Heart left ventricle (tissue), 16 donors: ENCODE data around the gene RUNX2. TPM values are rescaled to one million over a fixed set of nuclear protein-coding genes. Genes with fewer than 3 reads are reported as not detected.
"Not testable (repeated sequence)": the region's sequence is repeated elsewhere in the genome, so short reads cannot be mapped to it uniquely, and the experiment has no call there.

Experiments
- ATAC-seq, 4 donors: fragments of 200-7000 bp; cut with Tn5 transposase; one replicate each; pipeline ENCODE4 v1.9.1; 2020 to 2022; ENCODE audit warnings: moderate library complexity in 4 of 4, mild to moderate bottlenecking in 3 of 4, moderate number of reproducible peaks in 1 of 4
- DNase-seq, 5 donors: peaks; one replicate each; pipeline ENCODE4 v3.0.0-alpha.2; 2020
- H3K27ac ChIP-seq, 12 donors: fragments of 200-600 bp; sonication (generic) in 4 of 12; one replicate each; pipeline versions ENCODE4 v1.5.0 to v1.8.0; 2016 to 2022; ENCODE audit warnings: mild to moderate bottlenecking in 2 of 12
- H3K27me3 ChIP-seq, 9 donors: fragments of 200-600 bp; sonication (generic) in 2 of 9; one replicate each; pipeline versions ENCODE4 v1.5.1 to v1.8.0; 2016 to 2022; ENCODE audit warnings: mild to moderate bottlenecking in 3 of 9
- H3K36me3 ChIP-seq, 9 donors: fragments of 200-600 bp; sonication (generic) in 2 of 9; one replicate each; pipeline versions ENCODE4 v1.5.0 to v1.8.0; 2018 to 2022; ENCODE audit warnings: mild to moderate bottlenecking in 2 of 9
- H3K4me1 ChIP-seq, 12 donors: fragments of 200-600 bp; sonication (generic) in 4 of 12; one replicate each; pipeline versions ENCODE4 v1.5.0 to v1.8.0; 2016 to 2022; ENCODE audit warnings: mild to moderate bottlenecking in 3 of 12
- H3K4me3 ChIP-seq, 12 donors: fragments of 200-600 bp; sonication (generic) in 4 of 12; one replicate each; pipeline versions ENCODE4 v1.5.0 to v1.8.0; 2017 to 2022; ENCODE audit warnings: mild to moderate bottlenecking in 9 of 12, moderate library complexity in 4 of 12
- H3K9me3 ChIP-seq, 12 donors: fragments of 200-600 bp; sonication (generic) in 4 of 12; one replicate each; pipeline versions ENCODE4 v1.5.0 to v1.8.0; 2016 to 2022; ENCODE audit warnings: mild to moderate bottlenecking in 1 of 12
- CTCF ChIP-seq, 12 donors: fragments of 200-600 bp; sonication (generic) in 4 of 12; IDR thresholded peaks; one replicate each; pipeline versions ENCODE4 v1.5.0 to v1.8.0; 2018 to 2022; ENCODE audit warnings: antibody characterized with exemption in 12 of 12, mild to moderate bottlenecking in 5 of 12
- POLR2A ChIP-seq, 2 donors: fragments of 450-650 bp; IDR thresholded peaks; one replicate each; pipeline ENCODE4 v1.6.1; 2017; ENCODE audit warnings: antibody characterized with exemption in 2 of 2, mild to moderate bottlenecking in 2 of 2, moderate library complexity in 2 of 2
- WGBS, 4 donors: extraction: QIAGEN DNeasy Blood & Tissue Kit in 2 of 4; methylation state at CpG; one replicate each; pipeline versions ENCODE4 v1.1.5 to v1.1.7; 2013 to 2018; 5-methylcytosine and 5-hydroxymethylcytosine counted together
- intact Hi-C, 10 donors: fragments of 100-400 bp; cut with DNase I; formaldehyde crosslinking; loops; one replicate each; pipeline versions ENCODE4 v1.11.1 to v1.14.2; 2022
- long read RNA-seq, 3 donors: library from polyadenylated mRNA; unstranded; transcript quantifications; one replicate each; pipeline ENCODE4 v2.0.0, GENCODE V29; 2020 to 2021
- polyA plus RNA-seq, 2 donors: library from polyadenylated mRNA; stranded (reverse); fragments of 200-250 nt; gene quantifications; one replicate each; pipeline ENCODE4 v1.2.3, GENCODE V29; 2013
- total RNA-seq, 9 donors: library from RNA; depleted of rRNA in 2 of 9; stranded (reverse); fragments of >200 nt in 2 of 9; fragmentation: NEBNext Ultra II Directional in 3 of 9; extraction: Animal tissue kit (Norgen Biotek cat#: 25700) in 3 of 9; gene quantifications; one replicate each; pipeline versions ENCODE4 v1.1.0 to v1.2.4, GENCODE V29; 2016 to 2023
- donor health status: ischemic (EF 13 %, LVEDD 7.1; RV severe dilation, severe dysfunction).
- donor health status: healthy with polysubstance abuse.
- donor health status: DM: no; HTN: yes; CAD: no.
- donor health status: DM: no; HTN: no; CAD: no.
- donor health status: ischemic (EF 25% LVEDD 6.9; RV normal size, moderate dysfunction).
- donor health status: ischemic (EF 25% LVEDD 5.7; RV mildly dilated, moderate dysfunction).
- donor health status: healthy.
- donor health status: DM: yes; HTN: yes; CAD: no.
- donor health status: ischemic (EF 35%, LVEDD 5.7; RV mildly dilated, moderate dysfunction).
- donor health status: nonischemic (EF 11% LVEDD 7.7; RV severe dilation, severe dysfunction).
- donor health status: DM: yes; HTN: yes; CAD: no.
- donor health status: PGD.
- donor health status: ischemic (EF 29% LVEDD 5.4; RV normal size, mild dysfunction).
- donor health status: nonischemic (EF 23%, LVEDD 6.1; RV moderate dilation, normal function).

The RUNX2 gene
- total RNA-seq (1 to 10 TPM in 7 of 9 donors, under 1 TPM in 2; 0.37 to 3.1 (median 2.0) TPM), polyA plus RNA-seq (1 to 10 TPM in 1 of 2 donors, under 1 TPM in 1; 0.54 to 2.1 TPM)
- long read RNA-seq, donor 1, partial matches to known transcripts = 0 of 3 reads
- long read RNA-seq, donor 1, other reads (novel, unspliced or antisense) = 3 of 3 reads
- long read RNA-seq, donor 2, partial matches to known transcripts = 1 of 1 reads
- long read RNA-seq, donor 2, other reads (novel, unspliced or antisense) = 0 of 1 reads
- long read RNA-seq, donor 3, partial matches to known transcripts = 0 of 1 reads
- long read RNA-seq, donor 3, other reads (novel, unspliced or antisense) = 1 of 1 reads

DNA sequence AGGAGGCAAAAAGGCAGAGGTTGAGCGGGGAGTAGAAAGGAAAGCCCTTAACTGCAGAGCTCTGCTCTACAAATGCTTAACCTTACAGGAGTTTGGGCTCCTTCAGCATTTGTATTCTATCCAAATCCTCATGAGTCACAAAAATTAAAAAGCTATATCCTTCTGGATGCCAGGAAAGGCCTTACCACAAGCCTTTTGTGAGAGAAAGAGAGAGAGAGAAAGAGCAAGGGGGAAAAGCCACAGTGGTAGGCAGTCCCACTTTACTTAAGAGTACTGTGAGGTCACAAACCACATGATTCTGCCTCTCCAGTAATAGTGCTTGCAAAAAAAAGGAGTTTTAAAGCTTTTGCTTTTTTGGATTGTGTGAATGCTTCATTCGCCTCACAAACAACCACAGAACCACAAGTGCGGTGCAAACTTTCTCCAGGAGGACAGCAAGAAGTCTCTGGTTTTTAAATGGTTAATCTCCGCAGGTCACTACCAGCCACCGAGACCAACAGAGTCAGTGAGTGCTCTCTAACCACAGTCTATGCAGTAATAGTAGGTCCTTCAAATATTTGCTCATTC is at the start of gene RUNX2:
TSS of gene RUNX2 (plus strand) at position 375 of the 567 bp plus-strand sequence. CDS start 397 bp downstream, outside the sequence.
- peak within 1 kb of the TSS in 10 of 12 donors; percentile 18 to 48 (median 37) for H3K4me3 ChIP-seq
- TF ChIP-seq CTCF (IDR thresholded peaks at IDR 0.05) (no peak), POLR2A (IDR thresholded peaks at IDR 0.05) (no peak)
- ATAC-seq (peak; percentile 56 to 67 (median 62)), DNase-seq (no peak)
- WGBS, 4 donors = 62 to 65% (median 63%) methylated on average over 5 of the region's 5 CpGs
- H3K9me3 ChIP-seq = no peaks in the 10 kb centered on the region
- peaks cover 0 to 12% (median 0%) of the 10 kb centered on the region in 12 donors for H3K4me1 ChIP-seq
- H3K27ac ChIP-seq = peak within 1 kb of the TSS in 2 of 12 donors; percentile 27 to 30
- intact Hi-C loops = no loop called here
- H3K27me3 ChIP-seq = no peaks in the 10 kb centered on the region
- H3K36me3 ChIP-seq = no peaks in the 10 kb centered on the region

GRCh38 chr6:45278367-45278766 is 49.8 kb upstream of the RUNX2 start:
- Histone ChIP-seq H3K27me3 (no peaks in the 10 kb centered on the region), H3K4me3 (no peak overlapping the region), H3K27ac (no peak overlapping the region), H3K9me3 (peaks cover 0 to 15% (median 0%) of the 10 kb centered on the region in 12 donors), H3K36me3 (no peaks in the 10 kb centered on the region), H3K4me1 (no peaks in the 10 kb centered on the region)
- intact Hi-C loops = loop anchor here in 1 of 10 donors (10.0 kb wide), 1 partner anchor 906 kb away; no protein-coding TSS in a partner anchor
- ATAC-seq (no peak), DNase-seq (no peak)
- WGBS, 4 donors = 81 to 88% (median 82%) methylated on average over 1 of the region's 1 CpG
- TF ChIP-seq POLR2A (IDR thresholded peaks at IDR 0.05) = no peak
- no peak for TF ChIP-seq CTCF (IDR thresholded peaks at IDR 0.05)

DNA sequence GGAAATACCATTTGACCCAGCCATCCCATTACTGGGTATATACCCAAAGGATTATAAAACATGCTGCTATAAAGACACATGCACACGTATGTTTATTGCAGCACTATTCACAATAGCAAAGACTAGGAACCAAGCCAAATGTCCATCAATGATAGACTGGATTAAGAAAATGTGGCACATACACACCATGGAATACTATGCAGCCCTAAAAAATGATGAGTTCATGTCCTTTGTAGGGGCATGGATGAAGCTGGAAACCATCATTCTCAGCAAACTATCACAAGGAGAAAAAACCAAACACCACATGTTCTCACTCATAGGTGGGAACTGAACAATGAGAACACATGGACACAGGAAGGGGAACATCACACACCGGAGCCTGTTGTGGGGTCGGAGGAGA is 41.4 kb upstream of the RUNX2 start:
- H3K36me3 ChIP-seq, H3K27me3 ChIP-seq, DNase-seq, H3K9me3 ChIP-seq, H3K27ac ChIP-seq, intact Hi-C loops, H3K4me3 ChIP-seq, ATAC-seq, H3K4me1 ChIP-seq: not testable (repeated sequence)
- WGBS, 4 donors = 92 to 99% (median 95%) methylated on average over 3 of the region's 3 CpGs

DNA sequence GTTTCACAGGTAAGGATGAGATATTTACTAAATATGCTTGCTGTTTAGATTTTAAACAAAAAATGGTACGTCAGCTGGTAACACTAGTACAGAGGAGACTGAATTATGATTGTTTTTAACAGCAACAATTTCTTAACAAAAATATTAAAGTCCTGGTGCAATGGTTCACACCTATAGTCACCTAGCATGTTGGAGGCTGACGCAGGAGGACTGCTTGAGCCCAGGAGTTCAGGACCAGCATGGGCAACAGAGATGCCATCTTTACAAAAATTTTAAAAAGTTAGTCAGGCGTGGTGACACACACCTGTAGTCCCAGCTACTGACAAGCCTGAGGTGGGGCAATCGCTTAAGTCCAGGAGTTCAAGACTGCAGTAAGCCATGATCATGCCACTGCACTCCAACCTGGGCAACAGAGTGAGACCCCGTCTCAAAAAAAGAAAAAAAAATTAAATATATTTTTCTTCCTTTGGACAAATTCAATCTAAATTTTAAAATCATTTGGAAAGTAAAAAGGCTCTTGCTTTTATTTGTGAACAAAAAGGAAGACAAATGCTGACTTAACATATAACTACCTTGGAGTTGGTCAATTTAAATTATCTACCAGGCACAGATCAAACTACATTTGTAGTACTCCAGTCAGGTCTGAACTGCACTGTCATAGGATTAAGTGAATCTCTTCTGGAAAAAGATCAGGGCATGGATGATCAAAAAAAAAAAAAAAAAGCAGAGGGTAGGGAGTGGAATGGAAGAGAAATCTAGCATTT is 38.2 kb upstream of the RUNX2 start:
- ATAC-seq (no peak), DNase-seq (no peak)
- H3K27ac ChIP-seq = no peak overlapping the region
- 95 to 98% (median 97%) methylated on average over 5 of the region's 5 CpGs for WGBS, 4 donors
- H3K4me1 ChIP-seq = no peaks in the 10 kb centered on the region
- intact Hi-C loops = no loop called here
- no peaks in the 10 kb centered on the region for H3K36me3 ChIP-seq
- TF ChIP-seq POLR2A (IDR thresholded peaks at IDR 0.05) (no peak), CTCF (IDR thresholded peaks at IDR 0.05) (no peak)
- peaks cover 0 to 7% (median 0%) of the 10 kb centered on the region in 12 donors for H3K9me3 ChIP-seq
- no peaks in the 10 kb centered on the region for H3K27me3 ChIP-seq
- H3K4me3 ChIP-seq = no peak overlapping the region
